PC-3 (cell line): ENCODE results near the gene WDR86. TPM values are rescaled to one million over a fixed set of nuclear protein-coding genes. Genes with fewer than 3 reads are reported as not detected.

Source experiments
- ATAC-seq: fragments of 200-7000 bp; cut with Tn5 transposase; 2 replicates; pipeline ENCODE4 v1.9.1; 2020; ENCODE audit warnings: mild to moderate bottlenecking, moderate library complexity
- BruUV-seq: library from RNA; stranded (reverse); fragments of 400-500 nt; replicated peaks from 2 replicates; lab custom pipeline; 2021; lab: Mats Ljungman, UMichigan
- CTCF ChIA-PET: fragments of 300-600 bp; sonication (Branson Sonifier 250); formaldehyde crosslinking; loops from one replicate; lab custom pipeline; 2022; ENCODE audit warnings: antibody characterized with exemption; lab: Charles Lee
- POLR2A ChIA-PET: fragments of 300-600 bp; sonication (Branson Sonifier 250); formaldehyde crosslinking; loops from one replicate; lab custom pipeline; 2022; ENCODE audit warnings: antibody characterized with exemption; ENCODE audit not compliant: unreplicated experiment; lab: Charles Lee
- DNase-seq: peaks from one replicate; pipeline ENCODE4 v3.0.0-alpha.2; 2015
- H2AFZ ChIP-seq: fragments of 300-600 bp; sonication (generic); 2 replicates; pipeline ENCODE4 v1.6.0; 2016; ENCODE audit warnings: antibody characterized with exemption, low read length
- H3F3A ChIP-seq: fragments of 300-600 bp; sonication (generic); one replicate; pipeline ENCODE4 v1.6.0; 2017; ENCODE audit warnings: antibody characterized with exemption, low read length, control low read depth, mild to moderate bottlenecking; ENCODE audit not compliant: unreplicated experiment
- H3K27ac ChIP-seq: fragments of 300-600 bp; sonication (generic); 2 replicates; pipeline ENCODE4 v1.5.1; 2016; ENCODE audit warnings: mild to moderate bottlenecking, low read length
- H3K27me3 ChIP-seq: fragments of 300-600 bp; sonication (generic); 2 replicates; pipeline ENCODE4 v1.6.1; 2016; ENCODE audit warnings: low read length, mixed read lengths
- H3K36me3 ChIP-seq: fragments of 300-600 bp; sonication (generic); 2 replicates; pipeline ENCODE4 v1.6.1; 2016; ENCODE audit warnings: low read depth, mixed run types, low read length, mixed read lengths
- H3K4me1 ChIP-seq: fragments of 300-600 bp; sonication (generic); 2 replicates; pipeline ENCODE4 v1.5.1; 2016; ENCODE audit warnings: low read length; ENCODE audit not compliant: insufficient read depth
- H3K4me2 ChIP-seq: fragments of 300-600 bp; sonication (generic); 2 replicates; pipeline ENCODE4 v1.6.0; 2016; ENCODE audit warnings: low read length
- H3K4me3 ChIP-seq: fragments of 300-600 bp; sonication (generic); 2 replicates; pipeline ENCODE4 v1.5.1; 2016; ENCODE audit warnings: mild to moderate bottlenecking, low read length, mixed read lengths
- H3K79me2 ChIP-seq: fragments of 300-600 bp; sonication (generic); 2 replicates; pipeline ENCODE4 v1.6.1; 2017; ENCODE audit warnings: low read length, mixed read lengths
- H3K9ac ChIP-seq: fragments of 300-600 bp; sonication (generic); 2 replicates; pipeline ENCODE4 v1.6.0; 2016; ENCODE audit warnings: mild to moderate bottlenecking, low read length
- H3K9me2 ChIP-seq: fragments of 300-600 bp; sonication (generic); replicated peaks from 2 replicates; pipeline ENCODE4 v1.6.1; 2016; ENCODE audit warnings: mixed run types, low read length, mixed read lengths
- H3K9me3 ChIP-seq: fragments of 300-600 bp; sonication (generic); 2 replicates; pipeline ENCODE4 v1.6.1; 2016; ENCODE audit warnings: low read length, mixed read lengths
- H4K20me1 ChIP-seq: fragments of 300-600 bp; sonication (generic); 2 replicates; pipeline ENCODE4 v1.6.1; 2016; ENCODE audit warnings: low read length, mixed read lengths
- CTCF ChIP-seq: fragments of 300-600 bp; sonication (generic); conservative IDR thresholded peaks from 2 replicates; pipeline ENCODE4 v1.5.1; 2017; ENCODE audit warnings: antibody characterized with exemption, low read depth, mild to moderate bottlenecking, low read length
- EZH2 ChIP-seq: fragments of 300-600 bp; sonication (generic); IDR thresholded peaks from one replicate; pipeline ENCODE4 v1.6.1; 2017; ENCODE audit warnings: antibody characterized with exemption, mild to moderate bottlenecking, low read length; ENCODE audit not compliant: unreplicated experiment
- EZH2phosphoT487 ChIP-seq: fragments of 300-600 bp; sonication (generic); IDR thresholded peaks from 2 replicates; pipeline ENCODE4 v1.6.1; 2018; ENCODE audit warnings: mild to moderate bottlenecking, antibody characterized with exemption, low read length, borderline replicate concordance
- intact Hi-C: fragments of 100-400 bp; cut with micrococcal nuclease; formaldehyde crosslinking; loops from 2 replicates; pipeline ENCODE4 v1.9.0; 2023
- total RNA-seq: library from RNA; depleted of rRNA; stranded (reverse); fragments of >200 nt; gene quantifications from 2 replicates; pipeline ENCODE4 v1.2.3, GENCODE V29; 2014

The WDR86 gene
- total RNA-seq, 1 experiment from 2014 or later = not detected

- intact Hi-C loops = no loop called here
- no TSS peak for BruUV-seq
- Histone ChIP-seq H3F3A (no peaks in the 10 kb centered on the region), H3K9me3 (no peaks in the 10 kb centered on the region), H4K20me1 (no peaks in the 10 kb centered on the region), H2AFZ (no peak overlapping the region), H3K36me3 (no peaks in the 10 kb centered on the region), H3K27me3 (no peaks in the 10 kb centered on the region; the same call in 1 of the 2 replicates), H3K27ac (no peak overlapping the region), H3K4me2 (no peak overlapping the region), H3K4me1 (no peaks in the 10 kb centered on the region), H3K79me2 (no peaks in the 10 kb centered on the region), H3K9me2 (no peaks in the 10 kb centered on the region), H3K4me3 (no peak overlapping the region), H3K9ac (no peak overlapping the region)
- ChIA-PET CTCF (interaction anchor here (0.6 kb wide), 2 partner anchors 15 to 68 kb away, joined by 3 to 4 read pairs; no protein-coding TSS in a partner anchor), POLR2A (no interaction called here)
- DNase-seq = no peak
- no peak for TF ChIP-seq CTCF
- no peak for TF ChIP-seq EZH2phosphoT487
- no peak for TF ChIP-seq EZH2
- no peak for ATAC-seq
Measured at GRCh38 chr7:151383638-151384351, 26.0 kb downstream of the WDR86 start.

GRCh38 chr7:151382079-151382885 is 27.6 kb downstream of the WDR86 start:
- no peaks in the 10 kb centered on the region for H3K27me3 ChIP-seq
- intact Hi-C loops = no loop called here
- no peaks in the 10 kb centered on the region for H3K4me1 ChIP-seq
- H3F3A ChIP-seq = no peaks in the 10 kb centered on the region
- no peak overlapping the region for H3K4me2 ChIP-seq
- no peak overlapping the region for H3K27ac ChIP-seq
- H4K20me1 ChIP-seq = no peaks in the 10 kb centered on the region
- H3K36me3 ChIP-seq = no peaks in the 10 kb centered on the region
- H3K9ac ChIP-seq = no peak overlapping the region
- ATAC-seq = no peak
- CTCF ChIA-PET = no interaction called here
- DNase-seq = no peak
- POLR2A ChIA-PET = no interaction called here
- H3K79me2 ChIP-seq = no peaks in the 10 kb centered on the region
- TF ChIP-seq CTCF (no peak), EZH2 (no peak), EZH2phosphoT487 (no peak)
- no peak overlapping the region for H3K4me3 ChIP-seq
- no TSS peak for BruUV-seq
- no peaks in the 10 kb centered on the region for H3K9me3 ChIP-seq
- H2AFZ ChIP-seq = no peak overlapping the region
- no peaks in the 10 kb centered on the region for H3K9me2 ChIP-seq
